ENCODE results near the gene TIMP2. TPM values are rescaled to one million over a fixed set of nuclear protein-coding genes. Genes with fewer than 3 reads are reported as not detected.

The TIMP2 gene
- total and polyA plus RNA-seq, 2 experiments from 2014 or later = 10.6 to 22.5 TPM

DNA sequence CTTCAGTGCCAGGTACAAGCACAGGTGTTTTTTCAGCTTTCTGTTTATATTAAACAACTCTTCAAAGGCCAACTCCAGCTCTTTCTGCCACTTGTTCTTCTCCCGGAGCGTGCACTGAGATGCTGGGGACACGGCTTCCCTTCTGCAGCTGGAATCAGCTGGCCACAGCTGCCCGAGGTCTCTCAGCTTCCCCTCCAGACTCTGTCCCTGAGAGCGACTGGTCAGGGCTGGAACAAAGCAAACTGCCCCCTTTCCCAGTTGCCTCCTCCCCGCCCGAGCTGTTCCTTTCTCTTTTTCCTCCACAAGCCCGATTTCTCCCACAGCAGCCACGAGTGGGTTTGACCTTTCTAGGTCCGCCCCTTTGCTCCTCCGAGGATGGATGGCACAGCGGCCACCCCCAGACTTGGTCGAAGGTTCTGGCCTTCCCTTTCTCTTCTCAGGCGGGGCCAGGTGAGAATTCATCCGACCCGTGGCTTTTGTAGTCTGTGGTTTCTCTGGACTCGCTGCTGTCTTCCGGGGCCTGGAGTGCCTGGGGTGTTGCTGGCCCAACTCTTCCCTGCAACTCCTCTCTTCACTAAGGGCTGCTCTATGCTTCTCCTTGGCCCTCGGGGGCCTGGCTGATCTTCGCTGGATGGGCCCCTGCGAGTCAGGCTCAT, 33.7 kb downstream of the TIMP2 start:
- Mint-ChIP-seq H3K9me3 (no peaks in the 10 kb centered on the region), H3K36me3 (ENCODE audit: low read depth) (no peaks in the 10 kb centered on the region; the same call in 2 of the 3 replicates), H3K27ac (peak overlapping the region; percentile 76; the same call in 1 of the 2 replicates), H3K27me3 (ENCODE audit: insufficient read depth, low read depth, poor library complexity) (peaks cover 5% of the 10 kb centered on the region), H3K4me3 (no peak overlapping the region), H3K4me1 (peaks cover 7% of the 10 kb centered on the region; the same call in 2 of the 3 replicates)
- H3K27me3 ChIP-seq (ENCODE audit: insufficient read depth) = no peaks in the 10 kb centered on the region
- TF ChIP-seq, protein P1, sequence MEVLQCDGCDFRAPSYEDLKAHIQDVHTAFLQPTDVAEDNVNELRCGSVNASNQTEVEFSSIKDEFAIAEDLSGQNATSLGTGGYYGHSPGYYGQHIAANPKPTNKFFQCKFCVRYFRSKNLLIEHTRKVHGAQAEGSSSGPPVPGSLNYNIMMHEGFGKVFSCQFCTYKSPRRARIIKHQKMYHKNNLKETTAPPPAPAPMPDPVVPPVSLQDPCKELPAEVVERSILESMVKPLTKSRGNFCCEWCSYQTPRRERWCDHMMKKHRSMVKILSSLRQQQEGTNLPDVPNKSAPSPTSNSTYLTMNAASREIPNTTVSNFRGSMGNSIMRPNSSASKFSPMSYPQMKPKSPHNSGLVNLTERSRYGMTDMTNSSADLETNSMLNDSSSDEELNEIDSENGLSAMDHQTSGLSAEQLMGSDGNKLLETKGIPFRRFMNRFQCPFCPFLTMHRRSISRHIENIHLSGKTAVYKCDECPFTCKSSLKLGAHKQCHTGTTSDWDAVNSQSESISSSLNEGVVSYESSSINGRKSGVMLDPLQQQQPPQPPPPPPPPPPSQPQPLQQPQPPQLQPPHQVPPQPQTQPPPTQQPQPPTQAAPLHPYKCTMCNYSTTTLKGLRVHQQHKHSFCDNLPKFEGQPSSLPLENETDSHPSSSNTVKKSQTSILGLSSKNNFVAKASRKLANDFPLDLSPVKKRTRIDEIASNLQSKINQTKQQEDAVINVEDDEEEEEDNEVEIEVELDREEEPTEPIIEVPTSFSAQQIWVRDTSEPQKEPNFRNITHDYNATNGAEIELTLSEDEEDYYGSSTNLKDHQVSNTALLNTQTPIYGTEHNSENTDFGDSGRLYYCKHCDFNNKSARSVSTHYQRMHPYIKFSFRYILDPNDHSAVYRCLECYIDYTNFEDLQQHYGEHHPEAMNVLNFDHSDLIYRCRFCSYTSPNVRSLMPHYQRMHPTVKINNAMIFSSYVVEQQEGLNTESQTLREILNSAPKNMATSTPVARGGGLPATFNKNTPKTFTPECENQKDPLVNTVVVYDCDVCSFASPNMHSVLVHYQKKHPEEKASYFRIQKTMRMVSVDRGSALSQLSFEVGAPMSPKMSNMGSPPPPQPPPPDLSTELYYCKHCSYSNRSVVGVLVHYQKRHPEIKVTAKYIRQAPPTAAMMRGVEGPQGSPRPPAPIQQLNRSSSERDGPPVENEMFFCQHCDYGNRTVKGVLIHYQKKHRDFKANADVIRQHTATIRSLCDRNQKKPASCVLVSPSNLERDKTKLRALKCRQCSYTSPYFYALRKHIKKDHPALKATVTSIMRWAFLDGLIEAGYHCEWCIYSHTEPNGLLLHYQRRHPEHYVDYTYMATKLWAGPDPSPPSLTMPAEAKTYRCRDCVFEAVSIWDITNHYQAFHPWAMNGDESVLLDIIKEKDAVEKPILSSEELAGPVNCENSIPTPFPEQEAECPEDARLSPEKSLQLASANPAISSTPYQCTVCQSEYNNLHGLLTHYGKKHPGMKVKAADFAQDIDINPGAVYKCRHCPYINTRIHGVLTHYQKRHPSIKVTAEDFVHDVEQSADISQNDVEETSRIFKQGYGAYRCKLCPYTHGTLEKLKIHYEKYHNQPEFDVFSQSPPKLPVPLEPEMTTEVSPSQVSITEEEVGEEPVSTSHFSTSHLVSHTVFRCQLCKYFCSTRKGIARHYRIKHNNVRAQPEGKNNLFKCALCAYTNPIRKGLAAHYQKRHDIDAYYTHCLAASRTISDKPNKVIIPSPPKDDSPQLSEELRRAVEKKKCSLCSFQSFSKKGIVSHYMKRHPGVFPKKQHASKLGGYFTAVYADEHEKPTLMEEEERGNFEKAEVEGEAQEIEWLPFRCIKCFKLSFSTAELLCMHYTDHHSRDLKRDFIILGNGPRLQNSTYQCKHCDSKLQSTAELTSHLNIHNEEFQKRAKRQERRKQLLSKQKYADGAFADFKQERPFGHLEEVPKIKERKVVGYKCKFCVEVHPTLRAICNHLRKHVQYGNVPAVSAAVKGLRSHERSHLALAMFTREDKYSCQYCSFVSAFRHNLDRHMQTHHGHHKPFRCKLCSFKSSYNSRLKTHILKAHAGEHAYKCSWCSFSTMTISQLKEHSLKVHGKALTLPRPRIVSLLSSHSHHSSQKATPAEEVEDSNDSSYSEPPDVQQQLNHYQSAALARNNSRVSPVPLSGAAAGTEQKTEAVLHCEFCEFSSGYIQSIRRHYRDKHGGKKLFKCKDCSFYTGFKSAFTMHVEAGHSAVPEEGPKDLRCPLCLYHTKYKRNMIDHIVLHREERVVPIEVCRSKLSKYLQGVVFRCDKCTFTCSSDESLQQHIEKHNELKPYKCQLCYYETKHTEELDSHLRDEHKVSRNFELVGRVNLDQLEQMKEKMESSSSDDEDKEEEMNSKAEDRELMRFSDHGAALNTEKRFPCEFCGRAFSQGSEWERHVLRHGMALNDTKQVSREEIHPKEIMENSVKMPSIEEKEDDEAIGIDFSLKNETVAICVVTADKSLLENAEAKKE (CRISPR knock-in tag; IDR thresholded peaks at IDR 0.05) = no peak
- no peak for TF ChIP-seq JUNB (IDR thresholded peaks at IDR 0.05; ENCODE audit: unreplicated experiment)
- no peak for TF ChIP-seq CREB1 (CRISPR knock-in tag; IDR thresholded peaks at IDR 0.05; ENCODE audit: low read depth)
- TF ChIP-seq NANOG (IDR thresholded peaks at IDR 0.05; ENCODE audit: borderline replicate concordance) = no peak
- no peaks in the 10 kb centered on the region for H3K9me2 ChIP-seq (ENCODE audit: insufficient read depth)
- no peaks in the 10 kb centered on the region for H3K4me1 ChIP-seq (ENCODE audit: insufficient read depth)
- H3K4me2 ChIP-seq = no peak overlapping the region
- no peaks in the 10 kb centered on the region for H3K36me3 ChIP-seq (ENCODE audit: insufficient read depth)
- H3K4me3 ChIP-seq = no peak overlapping the region
- ATAC-seq (no peak), DNase-seq (ENCODE audit: low spot score) (no peak)
- H4K20me1 ChIP-seq (replicated peaks; ENCODE audit: insufficient read depth) = peaks cover 10% of the 10 kb centered on the region
- H3F3A ChIP-seq (replicated peaks; ENCODE audit: low read depth) = no peaks in the 10 kb centered on the region
- H3K27ac ChIP-seq (ENCODE audit: low read depth) = no peak overlapping the region
- peaks cover 22% of the 10 kb centered on the region for H3K79me2 ChIP-seq (replicated peaks; ENCODE audit: insufficient read depth)
- H2AFZ ChIP-seq = no peak overlapping the region

GRCh38 chr17:78890498-78890897, 34.7 kb downstream of the TIMP2 start:
- no peak overlapping the region for H3K27ac Mint-ChIP-seq
- no peaks in the 10 kb centered on the region for H3F3A ChIP-seq (replicated peaks; ENCODE audit: low read depth)
- H3K79me2 ChIP-seq (replicated peaks; ENCODE audit: insufficient read depth) = peaks cover 19% of the 10 kb centered on the region
- no peaks in the 10 kb centered on the region for H3K9me2 ChIP-seq (ENCODE audit: insufficient read depth)
- no peak overlapping the region for H3K4me3 Mint-ChIP-seq
- H3K27me3 Mint-ChIP-seq (ENCODE audit: insufficient read depth, low read depth, poor library complexity) = peaks cover 5% of the 10 kb centered on the region
- no peaks in the 10 kb centered on the region for H3K4me1 ChIP-seq (ENCODE audit: insufficient read depth)
- no peaks in the 10 kb centered on the region; the same call in 2 of the 3 replicates for H3K36me3 Mint-ChIP-seq (ENCODE audit: low read depth)
- no peaks in the 10 kb centered on the region for H3K9me3 Mint-ChIP-seq
- H2AFZ ChIP-seq = no peak overlapping the region
- H3K4me2 ChIP-seq = no peak overlapping the region
- peaks cover 7% of the 10 kb centered on the region; the same call in 2 of the 3 replicates for H3K4me1 Mint-ChIP-seq
- H3K27me3 ChIP-seq (ENCODE audit: insufficient read depth) = no peaks in the 10 kb centered on the region
- H4K20me1 ChIP-seq (replicated peaks; ENCODE audit: insufficient read depth) = peaks cover 7% of the 10 kb centered on the region
- no peak overlapping the region for H3K27ac ChIP-seq (ENCODE audit: low read depth)
- ATAC-seq (no peak), DNase-seq (ENCODE audit: low spot score) (no peak)
- H3K36me3 ChIP-seq (ENCODE audit: insufficient read depth) = no peaks in the 10 kb centered on the region
- no peak overlapping the region for H3K4me3 ChIP-seq
- TF ChIP-seq POLR2AphosphoS5 (IDR thresholded peaks at IDR 0.05; ENCODE audit: low read depth) = no peak
- no peak for TF ChIP-seq STAT1 (IDR thresholded peaks at IDR 0.05; ENCODE audit: unreplicated experiment)
- TF ChIP-seq, protein P2, sequence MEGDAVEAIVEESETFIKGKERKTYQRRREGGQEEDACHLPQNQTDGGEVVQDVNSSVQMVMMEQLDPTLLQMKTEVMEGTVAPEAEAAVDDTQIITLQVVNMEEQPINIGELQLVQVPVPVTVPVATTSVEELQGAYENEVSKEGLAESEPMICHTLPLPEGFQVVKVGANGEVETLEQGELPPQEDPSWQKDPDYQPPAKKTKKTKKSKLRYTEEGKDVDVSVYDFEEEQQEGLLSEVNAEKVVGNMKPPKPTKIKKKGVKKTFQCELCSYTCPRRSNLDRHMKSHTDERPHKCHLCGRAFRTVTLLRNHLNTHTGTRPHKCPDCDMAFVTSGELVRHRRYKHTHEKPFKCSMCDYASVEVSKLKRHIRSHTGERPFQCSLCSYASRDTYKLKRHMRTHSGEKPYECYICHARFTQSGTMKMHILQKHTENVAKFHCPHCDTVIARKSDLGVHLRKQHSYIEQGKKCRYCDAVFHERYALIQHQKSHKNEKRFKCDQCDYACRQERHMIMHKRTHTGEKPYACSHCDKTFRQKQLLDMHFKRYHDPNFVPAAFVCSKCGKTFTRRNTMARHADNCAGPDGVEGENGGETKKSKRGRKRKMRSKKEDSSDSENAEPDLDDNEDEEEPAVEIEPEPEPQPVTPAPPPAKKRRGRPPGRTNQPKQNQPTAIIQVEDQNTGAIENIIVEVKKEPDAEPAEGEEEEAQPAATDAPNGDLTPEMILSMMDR (conservative IDR thresholded peaks at IDR 0.05; ENCODE audit: low read depth in 2 of 2) = no peak
- TF ChIP-seq NANOG (IDR thresholded peaks at IDR 0.05; ENCODE audit: borderline replicate concordance) = no peak

Measured in GM23338 (cell line).